ENCODE data around the gene RAB44.

The RAB44 gene

DNA sequence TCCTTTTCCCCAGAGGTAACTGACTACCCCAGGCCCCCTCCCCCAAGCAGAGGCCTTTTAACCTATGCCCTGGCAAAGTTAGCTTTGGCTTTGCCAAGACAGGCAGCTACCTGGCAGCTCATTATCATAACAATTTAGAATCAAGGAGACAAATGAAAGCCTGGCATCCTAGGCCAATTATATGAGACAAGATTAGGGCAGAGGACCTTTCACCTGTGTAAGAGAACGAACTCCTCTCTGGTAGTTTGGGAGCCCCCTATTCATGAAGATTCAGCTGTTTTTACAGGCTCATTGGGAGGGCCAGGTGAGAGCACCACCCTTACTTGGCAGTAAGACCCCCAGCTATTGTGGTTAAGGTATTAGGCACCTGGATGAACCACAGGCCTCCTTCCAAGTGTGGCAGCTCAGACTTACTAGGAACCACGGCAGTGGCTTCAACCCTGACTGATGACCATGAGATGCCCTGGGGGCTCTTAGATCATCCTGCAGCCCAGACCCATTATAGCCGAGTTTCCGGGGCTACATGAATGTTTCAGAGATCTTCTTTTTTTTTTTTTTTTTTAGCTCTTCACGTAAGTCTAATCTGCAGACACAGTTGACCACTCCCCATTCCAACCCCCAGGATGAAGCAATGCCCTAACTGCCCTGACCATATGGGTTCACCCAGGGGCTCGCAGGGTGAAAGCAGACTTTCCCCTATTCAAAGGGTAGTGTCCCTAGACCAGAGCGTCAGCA, 56.2 kb downstream of the RAB44 start:
- no peak for DNase-seq

DNA sequence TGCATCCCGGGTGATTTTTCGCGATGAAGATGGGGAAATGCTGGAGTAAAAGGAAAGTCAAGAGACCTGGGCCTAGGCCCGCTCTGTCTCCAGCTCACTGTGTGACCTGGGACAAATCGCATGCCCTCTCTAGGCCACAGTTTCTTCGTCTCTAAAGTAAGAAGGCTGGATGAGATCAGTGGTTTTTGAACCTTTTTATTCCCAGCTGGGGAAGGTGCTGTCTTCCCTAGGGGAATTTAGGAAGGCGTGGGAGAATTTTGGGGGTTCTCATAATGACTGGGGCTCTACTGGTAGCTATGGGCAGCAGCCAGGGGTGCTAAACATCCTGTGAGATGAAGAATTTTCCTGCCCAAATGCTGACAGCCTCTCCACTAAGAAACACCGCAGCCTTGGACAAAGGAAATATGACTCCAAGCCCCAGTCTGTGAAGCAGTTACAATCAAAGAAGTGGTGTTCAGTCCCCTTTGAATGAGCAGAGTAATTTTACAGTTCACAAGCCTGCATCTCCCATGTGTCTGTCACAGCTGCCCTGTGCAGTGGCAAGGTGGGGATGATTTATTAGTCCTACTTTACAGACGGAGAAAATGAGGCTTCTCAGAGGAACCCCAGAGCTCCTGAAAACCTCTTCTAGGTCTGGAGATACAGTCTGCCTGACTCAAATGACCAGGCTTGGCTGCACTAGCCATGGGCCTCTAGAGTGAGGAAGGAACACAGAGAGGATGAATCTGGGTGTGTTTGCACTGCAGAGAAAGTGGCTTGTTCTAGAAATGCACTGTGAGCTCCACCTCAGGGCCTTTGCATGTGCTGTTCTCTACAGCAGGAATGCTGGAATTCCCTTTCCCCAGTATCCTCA, 57.2 kb downstream of the RAB44 start:
- no peak for DNase-seq

DNA sequence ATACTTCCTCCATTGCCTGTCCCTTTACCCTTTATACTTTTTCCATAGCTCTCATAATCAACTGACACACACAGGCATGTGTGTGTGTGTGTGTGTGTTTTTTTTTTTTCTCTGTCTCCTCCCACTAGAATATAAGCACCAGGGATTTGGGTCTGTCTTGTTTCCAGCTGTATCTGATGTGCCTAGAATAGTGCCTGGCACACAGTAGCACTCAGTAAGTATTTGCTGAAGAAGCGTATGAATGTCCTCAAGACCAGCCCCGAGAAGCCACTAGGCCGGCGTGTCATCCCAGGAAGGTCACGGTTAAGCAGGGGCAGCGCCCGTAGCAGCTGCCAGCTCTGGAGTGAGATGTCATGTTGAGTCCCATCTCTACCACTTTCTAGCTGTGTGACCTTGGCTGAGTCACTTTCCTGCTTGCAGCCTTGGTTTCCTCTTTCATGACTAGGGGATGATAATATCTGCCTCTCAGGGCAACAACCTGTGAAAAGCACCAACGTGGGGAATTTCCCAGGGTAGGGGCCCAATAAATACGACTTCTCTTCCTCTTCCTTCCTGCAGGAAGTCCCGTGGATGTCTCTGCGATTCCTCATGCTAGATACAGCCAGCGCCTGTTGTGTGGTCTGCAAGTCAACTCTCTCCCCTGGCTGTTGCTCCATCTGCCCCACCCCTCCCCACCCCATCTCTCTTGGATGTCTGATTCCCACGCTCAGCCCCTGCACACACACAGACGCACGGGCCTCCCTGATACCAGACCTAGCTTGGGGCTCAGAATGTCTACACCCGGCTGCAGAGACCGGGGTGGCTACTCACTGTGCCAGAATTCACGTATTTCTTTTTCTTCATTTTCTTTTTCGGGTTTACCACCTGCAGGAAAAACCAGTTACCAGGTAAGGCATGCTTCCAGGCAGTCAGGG, 58.1 kb downstream of the RAB44 start:
- DNase-seq = peak; percentile 36

DNA sequence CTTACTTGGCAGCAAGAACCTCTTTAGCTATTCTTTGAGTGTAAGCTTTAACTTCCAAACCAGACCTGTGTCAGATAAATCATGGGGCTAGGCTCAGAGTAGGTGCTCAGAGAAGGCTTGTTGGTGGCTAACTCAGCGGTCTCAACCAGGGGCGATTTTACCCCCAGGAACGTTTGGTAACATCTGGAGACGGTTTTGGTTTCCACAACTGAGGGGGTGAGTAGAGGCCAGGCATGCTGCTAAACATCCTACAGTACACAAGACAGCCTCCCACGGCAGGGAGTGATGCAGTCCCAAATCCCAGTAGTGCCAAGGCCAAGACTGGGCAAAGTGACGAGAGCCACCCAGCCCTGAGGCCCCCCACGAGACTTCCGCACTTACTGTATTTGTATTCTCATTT, 59.2 kb downstream of the RAB44 start:
- no peak for DNase-seq

DNA sequence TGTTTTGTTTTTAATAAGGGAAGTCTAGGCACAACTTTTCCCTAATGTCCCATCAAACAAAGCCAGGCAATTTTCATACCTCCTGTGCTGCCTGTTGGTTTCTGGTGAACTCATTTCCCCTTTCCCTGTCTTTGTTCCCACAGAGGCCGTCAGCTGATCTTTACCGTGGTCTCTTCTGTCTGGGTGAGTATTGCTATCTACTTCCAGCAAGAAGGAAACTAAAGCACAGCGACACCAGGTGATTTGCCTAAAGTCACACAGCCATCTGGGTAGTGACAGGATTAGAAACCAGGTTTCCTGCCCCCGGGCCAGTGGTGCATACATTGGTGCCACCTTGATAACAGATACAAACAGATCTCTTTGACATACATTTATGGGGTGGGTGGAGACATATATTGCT, 59.6 kb downstream of the RAB44 start:
- no peak for DNase-seq

DNA sequence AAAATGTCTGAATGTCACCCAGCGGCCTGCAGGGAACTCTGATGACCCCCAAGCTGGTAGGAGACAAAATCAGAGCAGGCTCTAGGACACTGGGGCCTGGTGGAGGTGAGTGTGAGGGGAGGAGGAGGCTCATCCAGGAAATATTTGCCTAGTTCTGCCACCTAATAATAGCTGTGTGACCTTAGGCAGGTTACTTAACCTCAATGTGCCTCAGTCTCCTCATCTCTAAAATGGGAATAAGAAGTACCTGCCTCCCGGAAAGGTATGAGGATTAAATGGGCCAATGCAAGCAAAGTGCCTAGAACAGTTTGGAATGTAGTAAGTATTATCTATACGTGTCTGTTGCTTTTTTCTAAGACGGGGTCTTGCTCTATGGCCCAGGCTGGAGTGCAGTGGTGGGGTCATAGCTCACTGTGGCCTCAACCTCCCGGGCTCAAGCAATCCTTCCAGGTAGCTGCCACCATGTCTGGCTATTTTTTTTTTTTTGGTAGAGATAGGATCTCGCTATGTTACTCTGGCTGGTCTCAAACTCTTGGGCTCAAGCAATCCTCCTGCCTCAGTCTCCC, 60.4 kb downstream of the RAB44 start:
- DNase-seq = no peak

DNA sequence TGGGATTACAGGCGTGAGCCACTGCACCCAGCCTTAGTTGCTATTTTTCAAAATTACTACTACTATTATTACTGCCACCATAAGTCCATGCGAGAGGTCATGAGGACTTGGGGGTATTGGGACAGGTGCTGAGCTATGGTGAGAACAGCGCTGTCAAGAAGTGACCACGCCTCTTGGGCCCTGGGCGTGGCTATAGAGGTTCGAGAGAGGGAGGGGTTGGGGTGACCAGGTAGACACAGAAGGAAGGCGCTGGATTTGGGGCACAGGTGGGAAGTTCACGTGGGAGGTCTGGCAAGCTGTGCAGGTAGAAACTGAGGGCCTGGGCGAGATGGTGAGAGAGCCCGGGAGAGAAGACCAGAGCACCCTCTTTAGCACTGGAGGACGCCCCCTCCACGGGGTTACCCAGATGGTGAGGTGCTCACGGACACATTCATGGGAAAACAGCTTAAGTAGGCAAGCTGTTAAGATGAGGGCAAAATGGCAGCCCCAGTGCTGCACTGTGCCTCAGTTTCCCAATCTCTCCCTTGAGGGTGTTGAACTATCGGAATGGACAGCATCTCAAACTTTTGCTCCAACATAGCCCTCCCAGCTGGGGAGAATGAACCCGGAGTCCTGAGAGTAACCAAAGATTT, 61.0 kb downstream of the RAB44 start:
- DNase-seq = no peak

DNA sequence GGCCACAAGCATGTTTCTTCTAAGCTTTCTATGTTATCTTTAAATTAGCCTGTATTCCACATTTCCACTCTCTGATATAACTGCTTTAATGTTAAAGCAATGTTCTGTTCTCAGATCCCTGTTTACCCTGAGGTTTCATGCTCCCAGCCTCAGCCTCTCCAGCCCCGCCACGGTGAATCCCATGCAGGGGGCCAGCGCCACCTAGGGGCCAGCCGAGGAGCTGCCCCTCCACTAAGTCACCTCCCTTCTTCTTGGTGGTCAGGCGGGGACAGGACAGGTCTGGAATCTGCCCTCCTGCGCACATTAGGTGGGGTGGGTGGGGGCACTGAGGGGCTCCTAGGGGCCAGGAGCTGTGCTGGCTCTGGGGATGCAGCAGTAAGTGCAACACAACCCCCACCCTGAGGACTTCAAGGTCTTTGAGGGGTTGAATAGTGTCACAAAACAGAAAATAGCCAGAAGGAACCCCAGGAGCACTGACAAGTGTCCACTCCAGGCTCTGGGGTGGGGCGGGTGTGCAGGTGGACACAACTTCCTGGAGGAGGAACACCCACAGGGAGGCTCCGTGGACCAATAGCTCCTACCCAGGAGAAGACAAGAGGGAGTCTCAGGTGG, 61.6 kb downstream of the RAB44 start:
- peak; percentile 61 for DNase-seq

DNA sequence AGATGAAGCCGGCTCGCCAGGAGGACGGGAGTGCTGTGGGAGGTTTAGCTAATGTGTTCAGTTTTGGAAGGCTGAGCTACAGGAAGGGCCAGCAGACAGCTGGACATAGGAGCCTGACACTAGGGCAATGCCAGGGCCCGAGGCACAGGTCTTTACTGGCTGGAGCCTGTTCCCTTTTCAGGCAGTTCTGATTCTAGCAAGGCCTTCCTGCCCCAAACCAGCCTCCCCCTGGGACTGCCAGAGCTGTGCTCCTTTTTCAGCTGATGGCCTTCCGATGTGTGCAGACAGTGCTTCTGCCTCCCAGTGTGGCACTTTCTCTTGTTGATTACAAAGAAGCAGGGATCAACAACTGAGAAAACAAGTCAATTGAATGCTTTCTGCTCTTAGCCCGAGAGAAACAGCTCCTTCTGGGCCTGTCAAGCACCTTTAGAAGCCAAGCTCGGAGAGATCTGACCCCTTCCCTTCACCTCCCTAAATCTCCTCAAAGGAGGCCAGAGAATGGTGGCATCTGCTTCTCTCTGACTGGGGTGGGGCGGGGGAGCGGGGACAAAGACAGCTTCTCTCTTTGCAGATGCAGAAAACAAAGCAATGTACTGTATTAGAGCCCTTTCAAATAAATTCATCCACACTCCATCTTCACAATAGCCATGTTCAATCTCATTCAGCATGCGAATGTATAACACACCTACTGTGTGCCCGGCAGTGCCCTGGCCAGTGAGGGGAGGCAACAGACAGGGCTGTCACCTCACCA, 63.2 kb downstream of the RAB44 start:
- no peak for DNase-seq

DNA sequence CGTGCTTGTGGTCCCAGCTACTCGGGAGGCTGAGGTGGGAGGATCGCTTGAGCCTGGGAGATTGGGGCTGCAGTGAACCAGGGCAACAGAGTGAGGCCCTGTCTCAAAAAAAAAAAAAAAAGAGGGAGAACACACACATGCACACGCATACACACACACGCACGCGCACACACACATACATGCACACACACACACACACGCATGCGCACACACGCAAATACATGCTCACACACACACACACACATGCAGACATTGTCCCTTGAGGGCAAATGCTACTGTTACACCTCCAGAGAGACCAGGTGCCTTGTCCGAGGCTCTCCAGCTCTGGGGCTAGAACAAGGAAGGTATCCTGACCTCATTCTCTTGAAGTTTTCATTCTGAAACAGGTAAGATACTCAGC, 64.5 kb downstream of the RAB44 start:
- no peak for DNase-seq

DNA sequence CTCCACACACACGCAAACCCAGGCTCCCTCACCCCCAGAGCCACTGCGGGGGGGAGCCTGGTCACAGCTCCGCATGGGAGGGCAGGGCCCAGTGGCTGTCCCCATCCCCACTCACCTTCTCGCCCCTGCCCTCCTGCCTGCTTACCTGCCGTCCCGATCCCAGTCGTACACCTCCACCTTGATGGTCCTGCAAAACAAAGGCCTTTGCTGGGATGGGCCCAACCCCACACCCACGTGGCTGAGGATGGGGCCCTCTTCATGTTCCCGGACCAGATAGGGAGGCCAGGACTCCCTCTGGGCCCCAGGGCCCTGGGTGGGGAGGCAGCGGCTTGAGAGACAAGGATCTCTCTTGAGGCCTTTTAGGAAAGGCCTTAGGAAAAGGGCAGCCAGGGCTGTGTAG, 67.6 kb downstream of the RAB44 start:
- no peak for DNase-seq

DNA sequence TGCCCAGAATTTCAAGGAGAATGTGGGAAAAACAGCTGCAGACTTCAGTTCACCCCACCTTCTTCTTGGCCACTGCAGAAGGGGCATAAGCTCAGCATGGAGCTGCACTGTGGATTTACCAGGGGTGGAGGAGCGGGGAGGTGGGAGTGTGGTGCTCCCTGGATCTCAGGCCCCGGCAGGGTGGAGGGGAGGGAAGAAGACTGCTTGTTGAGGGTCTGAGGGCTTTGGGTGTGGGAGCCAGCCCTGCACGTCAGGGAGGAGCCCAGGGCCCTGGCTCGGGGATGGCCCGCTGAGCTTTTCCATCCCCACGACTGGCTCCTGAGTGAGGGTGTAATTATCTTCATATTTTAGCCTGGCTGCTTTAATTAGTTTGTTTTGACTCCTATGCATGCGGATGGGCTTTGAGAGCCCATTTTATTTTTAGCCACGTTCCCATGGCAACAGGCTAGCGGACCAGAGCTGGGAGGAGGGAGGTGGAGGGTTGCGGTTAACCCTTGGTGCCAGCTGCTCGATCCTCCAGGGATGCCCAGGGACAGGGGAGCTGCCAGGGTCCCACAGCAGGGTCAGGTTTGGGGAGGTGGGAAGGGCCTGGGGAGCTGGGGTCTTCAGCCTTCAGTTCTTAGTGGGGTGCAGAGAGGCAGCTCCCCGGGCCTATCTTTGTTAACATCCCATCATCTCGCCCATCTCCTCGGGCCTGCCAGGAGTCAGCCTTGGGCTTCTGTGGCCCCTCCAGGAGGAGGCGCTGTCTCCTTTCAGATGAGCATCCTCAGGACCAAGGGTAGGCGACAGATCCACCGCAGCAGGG, 68.2 kb downstream of the RAB44 start:
- DNase-seq = peak; percentile 80

DNA sequence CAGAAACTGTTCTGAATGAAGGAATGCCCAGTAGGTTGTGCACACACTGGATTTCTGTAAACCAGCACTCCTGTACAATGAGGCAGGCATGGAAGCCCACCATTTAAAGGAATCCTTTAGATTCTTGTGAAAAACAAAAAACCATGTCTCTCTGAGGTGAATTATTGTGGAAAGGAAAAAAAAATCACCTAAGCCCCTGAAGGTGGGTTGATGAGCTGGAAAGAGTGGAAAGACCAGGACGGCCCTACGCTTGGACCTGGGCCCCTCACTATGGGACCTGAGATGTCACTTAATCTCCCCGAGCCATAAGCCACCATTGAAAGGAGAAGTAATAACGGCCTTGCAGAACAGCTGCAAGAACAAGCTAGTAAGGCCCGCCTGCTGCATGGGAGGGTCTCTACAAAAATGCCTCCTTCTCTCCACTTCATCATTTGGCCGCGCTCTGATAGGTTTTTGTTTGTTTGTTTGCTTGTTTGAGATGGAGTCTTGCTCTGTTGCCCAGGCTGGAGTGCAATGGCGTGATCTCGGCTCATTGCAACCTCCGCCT, 68.8 kb downstream of the RAB44 start:
- DNase-seq = no peak

DNA sequence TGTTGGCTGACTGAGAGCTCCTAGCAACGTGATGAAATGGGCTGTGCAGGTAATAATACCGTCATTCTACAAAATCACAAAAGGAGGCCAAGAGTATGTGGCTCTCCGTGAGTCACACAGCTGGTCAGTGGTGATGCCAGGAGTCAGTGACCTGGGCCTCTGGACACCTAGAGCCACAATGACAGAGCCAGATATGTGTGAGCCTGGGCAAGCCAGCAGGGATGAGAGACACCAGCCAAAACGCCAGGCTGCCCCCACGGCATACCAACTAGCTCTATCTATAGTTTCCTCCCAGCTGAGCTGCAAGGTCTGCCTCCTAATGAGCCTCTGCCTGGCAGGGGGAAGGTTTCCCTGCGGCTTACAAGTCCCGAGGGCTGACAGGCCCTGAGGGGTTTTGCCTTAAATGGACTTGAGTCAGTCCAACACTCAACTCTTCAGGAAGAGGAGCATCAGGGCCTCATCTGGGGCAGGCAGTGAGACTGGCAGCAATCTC, 71.6 kb downstream of the RAB44 start:
- peak; percentile 67 for DNase-seq

DNA sequence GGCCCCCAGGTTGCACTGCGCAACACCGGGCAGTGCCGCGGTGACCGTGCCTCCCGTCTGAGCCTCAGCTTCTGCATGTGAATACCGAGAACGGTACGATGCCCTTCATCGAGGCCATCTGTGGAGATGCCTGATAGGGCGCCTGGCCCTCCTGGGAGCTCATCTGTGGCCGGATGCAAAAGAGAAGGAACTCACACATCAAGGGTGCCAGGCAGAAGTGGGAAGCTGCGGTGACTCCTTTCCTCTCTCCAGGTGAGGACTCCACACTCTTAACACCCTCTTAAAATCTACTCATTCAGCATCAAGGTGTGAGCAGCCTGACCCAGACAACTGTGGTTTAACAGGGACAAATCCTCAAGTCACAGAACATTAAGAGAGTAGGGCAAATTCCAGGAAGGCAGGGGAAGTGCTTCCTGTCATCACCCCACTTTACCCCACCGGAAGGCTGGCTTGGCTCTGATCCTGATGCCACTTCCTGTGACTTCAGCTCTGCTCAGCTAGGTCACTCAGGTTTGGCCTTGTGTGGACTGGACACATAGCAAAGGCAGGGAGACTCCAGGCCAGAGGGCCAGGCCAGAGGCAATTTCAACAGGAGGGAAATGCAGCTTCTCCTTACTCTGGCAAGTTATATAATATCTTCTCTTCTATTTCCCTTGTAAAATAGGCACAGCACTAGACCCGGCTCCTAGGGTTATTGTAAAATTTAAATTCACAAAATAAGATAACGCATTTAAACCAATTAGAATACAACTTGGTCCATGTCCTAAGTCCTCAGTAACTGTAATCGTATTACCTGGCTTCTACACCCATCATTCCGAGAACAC, 72.3 kb downstream of the RAB44 start:
- DNase-seq = peak; percentile 58

DNA sequence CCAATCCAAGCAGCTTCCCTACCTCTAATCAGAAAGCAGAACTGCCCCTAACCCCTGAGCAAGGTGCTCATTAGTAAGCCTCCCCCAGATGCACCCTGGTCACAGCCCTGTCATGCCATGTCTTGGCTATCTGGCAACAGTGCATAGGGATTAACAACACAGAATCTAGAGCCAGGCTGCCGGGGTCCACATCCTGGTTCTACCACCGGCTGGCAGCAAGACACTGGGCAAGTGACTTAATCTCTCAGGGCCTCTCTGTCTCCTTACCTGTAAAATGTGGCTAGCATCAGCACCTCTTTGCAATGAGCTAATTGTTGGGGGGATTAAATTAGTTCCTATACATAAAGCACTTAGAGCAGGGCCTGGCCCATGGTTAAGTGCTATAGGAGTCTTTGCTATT, 73.5 kb downstream of the RAB44 start:
- DNase-seq = no peak

DNA sequence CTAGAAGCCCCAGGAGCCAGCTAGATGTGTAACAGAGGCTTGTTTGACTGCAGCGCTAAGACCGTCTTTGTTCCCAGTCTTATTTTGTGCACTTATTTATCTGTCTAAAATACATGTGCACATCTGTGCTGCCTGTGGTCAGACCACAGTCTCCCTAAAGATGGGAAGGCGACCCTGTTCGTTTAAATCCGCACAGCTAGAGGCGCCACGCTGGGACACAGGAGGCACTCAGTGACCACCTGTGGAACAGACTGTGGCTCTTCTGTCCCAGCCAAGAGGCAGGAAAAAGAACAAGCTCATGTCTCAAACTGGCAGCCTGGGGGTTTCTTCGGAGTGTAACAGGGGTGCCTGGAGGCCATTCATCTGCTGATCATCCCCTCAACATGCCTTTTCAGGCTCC, 74.8 kb downstream of the RAB44 start:
- DNase-seq = no peak

DNA sequence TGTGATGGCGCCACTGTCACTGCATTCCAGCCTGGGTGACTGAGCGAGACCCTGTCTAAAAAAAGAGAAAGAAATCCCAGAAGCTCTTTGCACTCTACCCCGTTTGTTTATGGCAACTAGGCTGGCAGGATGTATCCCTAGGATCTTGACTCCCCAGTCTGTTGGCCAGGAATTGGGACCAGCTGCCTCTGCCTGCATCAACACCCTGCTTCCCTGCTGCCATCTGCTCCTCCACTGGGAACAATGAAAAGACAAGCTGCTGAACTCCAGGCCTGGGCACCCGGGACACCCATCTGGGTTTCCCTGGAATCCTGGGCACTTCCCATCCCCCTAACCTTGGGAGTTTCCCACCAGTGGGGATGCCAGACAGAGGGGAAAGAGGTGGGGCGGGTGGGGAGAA, 76.7 kb downstream of the RAB44 start:
- DNase-seq = no peak

DNA sequence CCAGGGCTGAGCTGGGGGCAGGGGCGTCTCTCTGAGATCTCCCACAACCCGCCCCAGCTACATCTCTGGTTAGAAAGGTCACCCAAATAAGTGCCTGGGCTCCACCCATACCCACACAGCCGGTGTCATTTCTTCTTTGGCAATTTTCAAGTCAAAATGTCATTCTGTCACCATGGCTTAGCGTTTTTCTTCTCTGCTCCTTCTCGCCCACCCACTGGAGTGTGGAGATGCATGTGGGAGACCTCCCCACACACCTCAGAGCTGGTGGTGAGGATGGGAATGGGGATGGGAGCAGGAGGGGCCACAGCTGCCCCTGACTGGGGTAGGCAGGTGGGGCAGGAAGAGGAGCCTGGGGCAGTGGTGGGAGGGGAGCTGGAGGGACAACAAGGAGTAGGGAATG, 78.5 kb downstream of the RAB44 start:
- no peak for DNase-seq
